Sigmoid colon (tissue), 4 donors: Measurements from ENCODE around the gene NEURL1B.

ENCODE experiments used
- EP300 ChIP-seq, 4 donors: sonication (generic); formaldehyde crosslinking; IDR thresholded peaks; one replicate each; pipeline ENCODE4 v1.6.1; 2017; ENCODE audit warnings: antibody characterized with exemption in 4 of 4
- POLR2A ChIP-seq, 2 donors: fragments of 450-650 bp; IDR thresholded peaks; one replicate each; pipeline ENCODE4 v1.6.1; 2016; ENCODE audit warnings: antibody characterized with exemption in 2 of 2, mild to moderate bottlenecking in 2 of 2, moderate library complexity in 2 of 2
- POLR2AphosphoS5 ChIP-seq, 4 donors: sonication (generic); formaldehyde crosslinking; IDR thresholded peaks; one replicate each; pipeline ENCODE4 v1.6.1; 2017; ENCODE audit warnings: antibody characterized with exemption in 4 of 4
- TF ChIP-seq, protein P1 (sequence below), 4 experiments: fragments of 450-650 bp in 3 of 4; fragments of 200-600 bp in 1 of 4; IDR thresholded peaks; one replicate each; pipeline ENCODE4 v1.5.1; 2016 to 2019; ENCODE audit warnings: antibody characterized with exemption in 4 of 4, mild to moderate bottlenecking in 3 of 4, moderate library complexity in 2 of 4

DNA sequence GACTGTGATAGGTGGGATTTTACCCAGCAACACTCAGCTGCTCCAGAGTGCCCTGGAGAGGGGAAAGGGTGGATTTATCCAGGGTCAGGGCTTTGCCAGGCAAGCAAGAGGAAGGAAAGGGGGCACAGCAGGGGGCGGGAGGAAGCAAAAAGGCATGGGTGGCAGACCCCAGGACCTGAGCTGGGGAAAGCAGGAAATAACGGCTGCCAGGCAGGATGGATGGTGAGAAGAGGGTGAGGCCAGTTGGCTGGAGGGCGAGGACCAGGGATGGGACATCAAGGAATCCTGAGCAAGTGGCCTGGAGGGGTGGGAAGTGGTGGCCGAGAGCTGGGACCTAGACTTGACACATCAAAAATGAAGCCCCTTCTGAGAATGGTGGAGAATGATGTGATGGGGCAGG is 65.7 kb downstream of the NEURL1B start:
- TF ChIP-seq POLR2A (IDR thresholded peaks at IDR 0.05) (no peak), EP300 (IDR thresholded peaks at IDR 0.05) (no peak), POLR2AphosphoS5 (IDR thresholded peaks at IDR 0.05) (no peak)
- TF ChIP-seq, protein P1, sequence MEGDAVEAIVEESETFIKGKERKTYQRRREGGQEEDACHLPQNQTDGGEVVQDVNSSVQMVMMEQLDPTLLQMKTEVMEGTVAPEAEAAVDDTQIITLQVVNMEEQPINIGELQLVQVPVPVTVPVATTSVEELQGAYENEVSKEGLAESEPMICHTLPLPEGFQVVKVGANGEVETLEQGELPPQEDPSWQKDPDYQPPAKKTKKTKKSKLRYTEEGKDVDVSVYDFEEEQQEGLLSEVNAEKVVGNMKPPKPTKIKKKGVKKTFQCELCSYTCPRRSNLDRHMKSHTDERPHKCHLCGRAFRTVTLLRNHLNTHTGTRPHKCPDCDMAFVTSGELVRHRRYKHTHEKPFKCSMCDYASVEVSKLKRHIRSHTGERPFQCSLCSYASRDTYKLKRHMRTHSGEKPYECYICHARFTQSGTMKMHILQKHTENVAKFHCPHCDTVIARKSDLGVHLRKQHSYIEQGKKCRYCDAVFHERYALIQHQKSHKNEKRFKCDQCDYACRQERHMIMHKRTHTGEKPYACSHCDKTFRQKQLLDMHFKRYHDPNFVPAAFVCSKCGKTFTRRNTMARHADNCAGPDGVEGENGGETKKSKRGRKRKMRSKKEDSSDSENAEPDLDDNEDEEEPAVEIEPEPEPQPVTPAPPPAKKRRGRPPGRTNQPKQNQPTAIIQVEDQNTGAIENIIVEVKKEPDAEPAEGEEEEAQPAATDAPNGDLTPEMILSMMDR (IDR thresholded peaks at IDR 0.05), result no peak
